Adrenal gland (tissue), 12 donors: ENCODE results near the gene DYNC2LI1. TPM values are rescaled to one million over a fixed set of nuclear protein-coding genes. Genes with fewer than 3 reads are reported as not detected.

ENCODE experiments used
- DNase-seq, 7 donors: peaks; one replicate each; pipeline ENCODE4 v3.0.0-alpha.2; 2019 to 2020
- H3K27ac ChIP-seq, 5 donors: fragments of 200-600 bp; sonication (generic) in 4 of 5; 1 replicate in 3 of 5; 2 replicates in 2 of 5; pipeline versions ENCODE4 v1.5.1 to v1.8.0; 2016 to 2020; ENCODE audit warnings: mild to moderate bottlenecking in 1 of 5
- H3K27me3 ChIP-seq: fragments of 200-600 bp; 2 replicates; pipeline ENCODE4 v1.8.0; 2021
- H3K36me3 ChIP-seq, 2 donors: fragments of 200-600 bp; replicated peaks in 1 of 2; 1 replicate in 1 of 2; 2 replicates in 1 of 2; pipeline versions ENCODE4 v1.5.1 to v1.8.0; 2018 to 2022
- H3K4me1 ChIP-seq, 2 donors: fragments of 200-600 bp; replicated peaks in 1 of 2; 1 replicate in 1 of 2; 2 replicates in 1 of 2; pipeline versions ENCODE4 v1.5.1 to v1.8.0; 2018 to 2021
- H3K4me3 ChIP-seq, 4 donors: fragments of 200-600 bp; sonication (generic) in 3 of 4; one replicate each; pipeline ENCODE4 v1.5.1; 2016 to 2018
- H3K9me3 ChIP-seq, 3 donors: fragments of 200-600 bp; sonication (generic) in 1 of 3; replicated peaks in 1 of 3; 1 replicate in 2 of 3; 2 replicates in 1 of 3; pipeline versions ENCODE4 v1.5.1 to v1.8.0; 2016 to 2021
- POLR2A ChIP-seq, 2 donors: fragments of 450-650 bp; IDR thresholded peaks; one replicate each; pipeline ENCODE4 v1.6.1; 2017; ENCODE audit warnings: antibody characterized with exemption in 2 of 2, mild to moderate bottlenecking in 2 of 2, moderate library complexity in 1 of 2
- WGBS, 4 donors: extraction: QIAGEN DNeasy Blood & Tissue Kit in 2 of 4; methylation state at CpG; one replicate each; pipeline versions ENCODE4 v1.1.5 to v1.1.7; 2013 to 2017; 5-methylcytosine and 5-hydroxymethylcytosine counted together
- intact Hi-C, 2 donors: fragments of 100-400 bp; cut with DNase I; formaldehyde crosslinking; loops; one replicate each; pipeline versions ENCODE4 v1.14.1 to v1.15.0; 2022 to 2023
- polyA plus RNA-seq, 3 donors: library from polyadenylated mRNA; stranded (reverse); fragments of 200-250 nt in 2 of 3; fragments of 350-450 nt in 1 of 3; fragmentation: Illumina TruSeq in 1 of 3; extraction: RNeasy Lipid Tissue Mini Kit (QIAGEN cat#74804) in 1 of 3; gene quantifications; one replicate each; pipeline ENCODE4 v1.2.3, GENCODE V29; 2013 to 2014
- total RNA-seq, 9 donors: library from RNA; depleted of rRNA in 4 of 9; stranded (reverse); fragments of >200 nt in 4 of 9; fragments of 120-200 nt in 1 of 9; fragmentation: NEBNext Ultra II Directional in 1 of 9; extraction: Animal tissue kit (Norgen Biotek cat#: 25700) in 1 of 9; gene quantifications; one replicate each; pipeline versions ENCODE4 v1.1.0 to v1.2.4, GENCODE V29; 2013 to 2023
- TF ChIP-seq, protein P1 (sequence below), 6 experiments: fragments of 450-650 bp in 4 of 6; fragments of 200-600 bp in 2 of 6; sonication (generic) in 1 of 6; IDR thresholded peaks; 1 replicate in 5 of 6; 2 replicates in 1 of 6; pipeline versions ENCODE4 v1.5.1 to v1.8.0; 2016 to 2021; ENCODE audit warnings: antibody characterized with exemption in 6 of 6, mild to moderate bottlenecking in 2 of 6, moderate library complexity in 1 of 6
- donor health status: healthy with polysubstance abuse.
- donor health status: Bipolar disorder and iron deficiency.
- donor health status: DM: yes; HTN: yes; CAD: no.
- donor health status: DM: no; HTN: no; CAD: no.
- donor health status: DM: no; HTN: no; CAD: no.
- donor health status: DM: yes; HTN: yes; CAD: no.

The DYNC2LI1 gene
- total and polyA plus RNA-seq, 12 donors: 16.9 to 80.5 (median 30.5) TPM

DNA sequence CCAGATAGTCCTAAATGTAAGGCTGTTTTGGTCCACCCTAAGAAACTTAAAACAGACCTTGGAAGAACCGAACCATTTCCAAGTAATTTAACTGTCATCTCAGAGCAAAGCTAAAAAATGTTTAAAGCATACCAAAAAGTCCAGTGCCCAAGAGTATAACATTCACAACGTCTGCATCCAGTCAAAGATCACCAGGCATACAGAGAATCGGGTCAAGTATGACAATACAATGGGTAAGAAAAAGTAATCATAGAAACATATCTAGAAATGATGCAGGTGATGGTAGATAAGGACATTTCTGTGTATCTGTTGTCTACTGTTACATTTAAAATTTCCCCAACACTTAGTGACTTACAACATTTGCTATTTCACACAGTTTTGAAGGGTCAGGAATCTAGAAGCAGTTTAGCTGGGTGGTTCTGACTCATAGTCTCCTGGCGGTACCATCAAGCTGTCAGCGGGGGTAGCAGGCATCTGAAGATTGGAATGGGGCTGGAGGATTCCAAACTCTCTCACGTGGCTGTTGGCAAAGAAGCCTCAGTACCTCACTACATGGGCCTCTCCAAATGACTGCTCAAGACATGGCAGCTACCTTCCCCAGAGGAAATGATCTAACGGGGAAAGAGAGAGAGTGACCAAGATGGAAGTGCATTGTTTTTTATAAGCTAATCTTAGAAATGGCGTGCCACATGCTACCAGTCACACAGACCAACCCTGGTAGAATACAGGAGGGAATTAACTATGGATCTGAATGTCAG lies 36.6 kb upstream of the DYNC2LI1 start:
- Histone ChIP-seq H3K4me3 (no peak overlapping the region), H3K27ac (no peak overlapping the region), H3K36me3 (no peaks in the 10 kb centered on the region), H3K27me3 (no peaks in the 10 kb centered on the region), H3K9me3 (no peaks in the 10 kb centered on the region), H3K4me1 (no peaks in the 10 kb centered on the region)
- 84 to 88% (median 86%) methylated on average over 7 to 8 of the region's 8 CpGs for WGBS, 4 donors
- no peak for DNase-seq
- no peak for TF ChIP-seq POLR2A (IDR thresholded peaks at IDR 0.05)
- TF ChIP-seq, protein P1, sequence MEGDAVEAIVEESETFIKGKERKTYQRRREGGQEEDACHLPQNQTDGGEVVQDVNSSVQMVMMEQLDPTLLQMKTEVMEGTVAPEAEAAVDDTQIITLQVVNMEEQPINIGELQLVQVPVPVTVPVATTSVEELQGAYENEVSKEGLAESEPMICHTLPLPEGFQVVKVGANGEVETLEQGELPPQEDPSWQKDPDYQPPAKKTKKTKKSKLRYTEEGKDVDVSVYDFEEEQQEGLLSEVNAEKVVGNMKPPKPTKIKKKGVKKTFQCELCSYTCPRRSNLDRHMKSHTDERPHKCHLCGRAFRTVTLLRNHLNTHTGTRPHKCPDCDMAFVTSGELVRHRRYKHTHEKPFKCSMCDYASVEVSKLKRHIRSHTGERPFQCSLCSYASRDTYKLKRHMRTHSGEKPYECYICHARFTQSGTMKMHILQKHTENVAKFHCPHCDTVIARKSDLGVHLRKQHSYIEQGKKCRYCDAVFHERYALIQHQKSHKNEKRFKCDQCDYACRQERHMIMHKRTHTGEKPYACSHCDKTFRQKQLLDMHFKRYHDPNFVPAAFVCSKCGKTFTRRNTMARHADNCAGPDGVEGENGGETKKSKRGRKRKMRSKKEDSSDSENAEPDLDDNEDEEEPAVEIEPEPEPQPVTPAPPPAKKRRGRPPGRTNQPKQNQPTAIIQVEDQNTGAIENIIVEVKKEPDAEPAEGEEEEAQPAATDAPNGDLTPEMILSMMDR (IDR thresholded peaks at IDR 0.05): no peak
- intact Hi-C loops: no loop called here

DNA sequence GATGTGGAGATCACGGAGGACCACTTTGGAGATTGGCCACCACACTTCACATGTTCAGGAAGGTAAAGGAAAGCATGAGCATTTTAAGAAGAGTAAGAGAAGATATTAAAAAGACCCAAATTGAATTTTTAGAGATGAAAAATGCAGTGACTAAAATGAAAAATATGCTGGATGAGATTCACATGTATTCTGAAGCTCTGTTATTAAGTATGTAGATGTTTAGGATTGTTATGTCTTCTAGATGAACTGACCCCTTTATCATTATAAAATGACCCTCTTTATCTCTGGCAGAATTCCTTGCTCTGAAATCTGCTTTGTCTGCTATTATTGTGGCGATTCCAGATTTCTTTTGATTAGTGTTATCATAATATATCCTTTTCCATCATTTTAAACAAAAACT lies 36.0 kb upstream of the DYNC2LI1 start:
- Histone ChIP-seq H3K9me3 (no peaks in the 10 kb centered on the region), H3K36me3 (no peaks in the 10 kb centered on the region), H3K4me3 (no peak overlapping the region), H3K4me1 (no peaks in the 10 kb centered on the region), H3K27ac (no peak overlapping the region), H3K27me3 (no peaks in the 10 kb centered on the region)
- intact Hi-C loops: no loop called here
- TF ChIP-seq, protein P1 (IDR thresholded peaks at IDR 0.05): no peak
- no peak for TF ChIP-seq POLR2A (IDR thresholded peaks at IDR 0.05)
- no peak for DNase-seq
- 64 to 92% (median 86%) methylated on average over 2 of the region's 2 CpGs for WGBS, 4 donors

DNA sequence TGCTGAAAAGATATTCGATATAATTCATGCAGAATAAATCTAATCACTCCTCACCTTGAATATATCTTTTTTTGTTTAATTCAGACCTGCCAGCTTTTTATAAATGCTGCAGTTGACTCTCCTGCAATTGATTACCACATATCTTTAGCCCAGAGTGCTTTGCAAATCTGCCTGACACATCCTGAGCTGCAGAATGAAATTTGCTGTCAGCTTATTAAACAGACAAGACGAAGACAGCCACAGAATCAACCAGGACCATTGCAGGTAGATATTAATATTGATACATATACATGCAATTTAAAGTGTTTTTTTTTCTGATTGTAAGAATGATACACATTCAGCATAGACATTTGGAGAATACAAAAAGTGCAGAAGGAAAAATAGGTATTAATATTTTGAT lies 35.6 kb upstream of the DYNC2LI1 start:
- intact Hi-C loops: no loop called here
- Histone ChIP-seq H3K27me3 (no peaks in the 10 kb centered on the region), H3K4me3 (no peak overlapping the region), H3K27ac (no peak overlapping the region), H3K4me1 (no peaks in the 10 kb centered on the region), H3K9me3 (no peaks in the 10 kb centered on the region), H3K36me3 (no peaks in the 10 kb centered on the region)
- TF ChIP-seq, protein P1 (IDR thresholded peaks at IDR 0.05): no peak
- TF ChIP-seq POLR2A (IDR thresholded peaks at IDR 0.05): no peak
- WGBS, 4 donors: 77 to 86% (median 79%) methylated on average over 2 of the region's 2 CpGs
- DNase-seq: no peak

DNA sequence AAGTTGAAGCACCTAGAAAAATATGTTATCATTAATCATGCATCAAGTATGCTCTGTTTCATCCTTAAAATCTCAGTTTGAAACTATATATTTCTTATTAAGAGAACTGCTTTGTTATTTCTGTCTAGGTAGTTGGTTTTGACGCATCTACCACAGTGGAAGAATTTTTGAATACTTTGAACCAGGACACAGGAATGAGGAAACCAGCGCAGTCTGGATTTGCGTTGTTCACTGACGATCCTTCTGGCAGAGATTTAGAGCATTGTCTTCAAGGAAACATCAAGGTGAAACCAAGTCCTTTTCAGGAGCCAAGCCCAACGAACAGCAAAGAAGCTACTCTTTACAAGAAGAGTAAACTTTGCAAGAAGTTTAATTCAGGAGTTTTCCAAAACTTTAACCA lies 30.1 kb upstream of the DYNC2LI1 start:
- TF ChIP-seq, protein P1 (IDR thresholded peaks at IDR 0.05): no peak
- no peak for TF ChIP-seq POLR2A (IDR thresholded peaks at IDR 0.05)
- Histone ChIP-seq H3K4me1 (no peaks in the 10 kb centered on the region), H3K27me3 (no peaks in the 10 kb centered on the region), H3K9me3 (no peaks in the 10 kb centered on the region), H3K36me3 (no peaks in the 10 kb centered on the region), H3K4me3 (no peak overlapping the region), H3K27ac (no peak overlapping the region)
- 83 to 92% (median 88%) methylated on average over 5 of the region's 5 CpGs for WGBS, 4 donors
- no peak for DNase-seq
- intact Hi-C loops: no loop called here
